GM21529 (cell line): ENCODE measurements around the gene RER1.

Experiments
- ATAC-seq: cut with Tn5 transposase; IDR thresholded peaks from one replicate; pipeline ENCODE4 v1.9.1; 2021; ENCODE audit not compliant: unreplicated experiment

Gene RER1

DNA sequence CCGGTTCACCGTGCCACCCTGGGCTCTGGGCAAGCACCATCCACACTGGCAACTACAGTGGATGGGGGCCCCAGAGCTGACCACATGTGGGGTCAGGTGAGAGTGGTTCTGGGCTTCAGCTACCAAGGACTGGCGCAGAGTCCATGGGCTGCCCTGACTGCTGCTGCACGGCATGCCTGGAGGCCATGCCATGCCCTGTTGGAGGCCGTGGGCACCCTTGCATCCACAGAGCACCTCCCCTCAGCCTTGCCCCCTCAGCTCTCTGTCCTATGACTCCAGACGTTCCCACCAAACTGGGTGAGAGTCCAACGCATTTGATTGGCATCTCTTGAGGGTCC is 15.7 kb upstream of the RER1 start:
- no peak for ATAC-seq

DNA sequence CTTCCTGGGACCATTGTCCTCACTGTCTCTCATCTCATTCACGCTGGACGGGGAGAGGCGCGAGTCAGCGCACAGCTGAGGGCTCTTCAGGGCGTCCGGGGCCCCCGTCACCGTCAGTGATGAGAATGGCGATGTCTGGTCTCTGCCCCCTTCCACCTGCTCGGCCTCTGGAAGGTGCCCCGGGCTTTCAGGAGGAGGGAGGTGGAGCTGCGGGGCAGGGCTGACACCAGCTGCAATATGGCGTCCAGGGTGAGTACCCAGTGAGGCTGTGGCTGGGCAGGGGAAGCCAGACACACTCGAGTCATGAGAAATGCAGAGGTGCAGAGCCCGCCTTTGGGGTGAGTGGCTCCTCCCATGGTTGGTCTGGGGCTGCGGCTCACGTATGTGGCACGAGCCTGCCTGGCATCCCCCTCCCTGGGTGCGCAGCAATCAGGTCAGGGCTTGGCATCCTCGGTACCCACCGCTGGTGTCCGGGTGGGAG is 15.3 kb upstream of the RER1 start:
- no peak for ATAC-seq

DNA sequence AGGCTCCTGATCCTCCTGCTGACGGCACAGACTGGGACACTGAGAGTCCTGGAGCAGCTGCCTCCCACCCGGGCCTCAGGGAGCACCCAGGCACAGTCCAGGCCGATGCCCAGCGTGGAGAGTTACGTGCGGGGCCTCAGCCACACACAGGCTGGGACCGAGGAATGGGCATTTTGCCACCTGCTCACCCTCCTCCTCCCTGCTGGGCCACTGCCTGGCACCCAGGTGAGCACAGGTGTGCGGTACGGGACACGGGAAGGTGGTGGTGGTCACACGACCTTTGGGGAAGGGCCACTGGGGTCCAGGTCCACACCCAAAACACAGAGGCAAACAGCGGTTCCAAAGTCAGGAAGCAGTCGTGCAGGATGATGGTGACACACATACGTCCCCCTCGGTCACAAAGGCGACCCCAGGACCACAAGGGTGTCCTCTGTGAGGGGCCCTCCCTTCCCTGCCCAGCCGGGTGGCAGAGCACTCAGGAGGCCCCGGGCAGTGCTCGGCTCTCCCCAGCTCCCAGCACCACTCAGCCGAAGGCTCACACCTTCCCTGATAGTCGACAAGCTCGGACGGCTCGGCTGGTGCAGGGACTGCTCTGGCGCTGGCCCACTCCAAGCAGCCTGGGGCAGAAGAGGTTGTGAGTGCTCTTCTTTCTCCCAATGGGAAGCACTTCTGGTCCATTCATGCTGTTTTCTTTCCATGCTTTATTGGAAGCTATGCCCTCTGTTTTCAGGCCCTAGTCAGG is 14.5 kb upstream of the RER1 start:
- ATAC-seq = no peak

DNA sequence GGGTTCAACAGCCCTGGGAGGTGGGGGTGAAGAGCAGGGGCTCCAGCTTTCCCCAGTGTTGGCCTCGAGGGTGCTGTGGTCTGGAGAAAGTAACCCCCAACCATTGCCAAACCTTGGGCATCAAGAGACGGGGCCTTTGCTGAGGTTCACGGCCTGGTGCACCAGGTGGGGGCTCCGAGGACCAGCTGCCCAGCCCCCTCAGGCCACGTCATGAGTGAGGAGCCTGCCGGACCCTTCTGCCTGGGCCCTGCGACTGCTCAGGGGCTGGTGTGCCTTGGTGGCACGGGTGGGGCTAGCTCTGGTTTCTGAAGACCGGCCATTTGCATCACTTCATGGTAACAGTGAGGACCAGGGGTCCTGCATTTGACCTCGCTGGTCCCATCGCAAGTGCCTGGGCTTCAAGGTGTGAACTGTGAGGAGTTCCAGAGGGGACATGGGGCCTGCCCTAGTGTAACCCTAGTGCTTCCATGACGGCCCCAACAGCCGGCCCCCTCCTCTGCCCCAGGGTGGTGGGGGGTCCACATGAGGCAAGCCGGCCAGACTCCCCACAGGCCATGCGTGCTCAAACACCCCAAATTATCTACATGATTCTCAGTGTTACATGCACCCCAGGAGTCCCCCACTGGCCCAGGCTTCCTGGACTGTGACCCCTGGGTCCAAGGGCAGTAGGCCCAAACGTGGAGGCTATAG is 13.7 kb upstream of the RER1 start:
- no peak for ATAC-seq

DNA sequence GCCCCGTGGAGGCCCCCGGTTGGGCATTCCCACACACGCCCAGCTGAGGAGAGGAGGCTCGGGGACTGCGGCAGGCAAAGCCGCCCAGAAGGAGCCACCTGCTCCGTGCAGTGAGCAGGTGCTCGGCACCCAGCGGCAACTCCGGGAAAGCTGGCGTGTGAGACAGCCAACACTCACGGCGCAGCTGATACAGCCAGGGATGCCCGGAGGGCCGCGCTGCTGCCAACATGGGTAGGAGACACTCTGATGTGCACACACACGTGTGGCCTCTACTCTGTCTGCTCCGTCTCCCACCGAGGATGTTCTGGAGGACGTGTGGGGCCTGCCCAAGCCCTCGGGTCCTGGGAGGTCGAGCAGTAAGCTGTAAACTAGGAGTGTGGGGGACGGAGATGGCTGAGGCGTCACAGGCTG is 13.2 kb upstream of the RER1 start:
- no peak for ATAC-seq

DNA sequence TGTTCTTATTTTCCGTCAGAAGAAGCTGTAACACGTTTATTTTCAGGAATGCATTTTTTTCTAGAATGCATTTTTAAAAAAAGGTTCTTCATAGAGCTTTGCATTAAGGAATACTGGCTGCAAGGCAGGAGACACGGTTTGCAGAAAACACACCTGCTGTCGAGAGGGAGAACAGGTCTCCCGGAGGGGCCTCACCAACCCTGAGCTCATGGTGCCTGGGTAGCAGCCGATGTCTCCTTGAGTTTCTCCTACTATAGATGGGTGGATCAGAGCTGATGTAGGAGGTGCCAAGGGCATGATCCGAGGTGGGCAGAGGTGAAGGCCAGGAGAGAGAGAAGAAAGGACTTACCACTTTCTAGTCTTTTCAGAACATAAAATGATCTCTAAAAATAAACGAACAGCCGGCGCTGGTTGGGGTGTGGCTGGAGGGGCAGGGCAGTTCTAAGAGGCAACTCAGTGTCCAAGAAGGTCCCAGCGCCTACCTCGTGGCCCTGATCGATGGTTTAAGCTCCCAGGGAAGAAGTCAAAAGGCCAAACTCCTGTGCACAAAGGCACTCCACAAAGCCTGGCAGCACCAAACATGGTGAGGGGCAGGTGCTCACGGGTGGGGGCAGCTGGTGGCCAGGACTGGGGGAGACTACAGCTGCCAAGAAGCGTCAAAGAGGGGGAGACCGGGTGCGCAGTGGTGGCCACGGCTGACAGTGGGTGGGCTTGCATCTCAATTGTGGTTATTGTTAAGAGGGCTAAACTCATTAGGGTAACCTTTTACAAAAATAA is 12.5 kb upstream of the RER1 start:
- no peak for ATAC-seq

DNA sequence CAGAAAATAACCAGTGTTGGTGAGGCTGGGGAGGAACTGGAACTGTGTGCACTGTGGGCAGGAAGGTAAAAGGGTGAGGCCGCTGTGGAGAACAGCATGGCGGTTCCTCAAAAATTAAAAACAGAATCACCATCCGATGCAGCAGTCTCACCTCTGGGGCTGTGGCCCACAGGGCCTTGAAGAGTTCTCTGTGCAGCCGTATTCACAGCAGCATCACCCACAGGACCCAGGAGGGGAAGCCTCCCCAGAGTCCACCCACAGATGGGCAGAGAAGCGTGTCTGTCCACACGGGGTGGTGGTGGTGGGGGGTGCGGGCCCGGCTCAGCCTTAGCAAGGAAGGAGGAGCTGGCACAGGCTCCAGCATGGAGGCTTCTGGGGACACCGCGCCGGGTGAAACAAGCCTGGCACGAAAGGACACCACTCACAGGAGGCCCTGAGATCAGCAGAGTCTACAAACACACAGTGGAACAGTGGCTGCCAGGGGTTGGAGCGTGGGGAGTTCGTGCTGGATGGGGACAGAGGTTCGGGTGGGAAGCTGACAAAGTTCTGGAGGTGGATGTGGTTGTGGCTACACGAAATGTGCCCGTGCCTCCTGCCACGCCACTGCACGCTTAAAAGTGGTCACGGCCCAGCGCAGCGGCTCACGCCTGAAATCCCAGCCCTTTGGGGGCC is 11.8 kb upstream of the RER1 start:
- ATAC-seq = no peak

DNA sequence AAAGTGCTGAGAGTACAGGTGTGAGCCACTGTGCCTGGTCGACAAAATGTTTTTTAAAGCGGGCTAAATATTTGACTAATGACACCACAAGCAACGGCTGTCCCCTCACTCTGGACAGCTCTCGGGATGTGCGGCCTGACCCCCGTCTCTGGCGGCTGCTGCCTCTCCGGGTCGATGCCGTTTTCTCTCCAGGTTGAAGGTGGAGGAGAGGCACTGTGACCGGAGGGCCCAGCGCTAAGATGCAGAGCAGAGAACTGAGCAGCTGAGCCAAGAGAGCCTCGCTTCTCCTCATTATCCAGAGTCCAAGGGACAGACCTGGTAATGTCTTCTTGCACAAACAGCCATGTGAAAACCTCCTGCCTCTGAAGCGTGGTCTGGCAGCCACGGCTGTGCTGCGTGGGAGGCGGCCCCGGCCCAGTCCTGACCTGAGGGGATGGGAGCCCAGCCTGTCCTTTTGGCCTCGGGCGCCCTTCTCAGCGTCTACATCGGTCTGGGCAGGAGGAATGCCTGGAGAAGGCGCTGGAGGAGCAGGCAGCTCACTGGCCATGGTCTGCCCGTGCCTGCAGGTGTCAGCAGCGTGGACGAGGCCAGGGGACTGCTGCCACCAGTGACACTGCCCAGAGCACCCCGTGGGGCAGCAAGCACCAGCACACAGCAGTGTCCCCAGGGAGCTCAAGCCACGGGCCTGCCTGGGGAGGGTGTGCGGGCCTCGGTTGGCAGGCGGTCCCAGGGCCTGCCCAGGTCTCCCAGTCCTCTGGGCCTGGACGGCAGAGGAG is 10.6 kb upstream of the RER1 start:
- ATAC-seq = no peak

DNA sequence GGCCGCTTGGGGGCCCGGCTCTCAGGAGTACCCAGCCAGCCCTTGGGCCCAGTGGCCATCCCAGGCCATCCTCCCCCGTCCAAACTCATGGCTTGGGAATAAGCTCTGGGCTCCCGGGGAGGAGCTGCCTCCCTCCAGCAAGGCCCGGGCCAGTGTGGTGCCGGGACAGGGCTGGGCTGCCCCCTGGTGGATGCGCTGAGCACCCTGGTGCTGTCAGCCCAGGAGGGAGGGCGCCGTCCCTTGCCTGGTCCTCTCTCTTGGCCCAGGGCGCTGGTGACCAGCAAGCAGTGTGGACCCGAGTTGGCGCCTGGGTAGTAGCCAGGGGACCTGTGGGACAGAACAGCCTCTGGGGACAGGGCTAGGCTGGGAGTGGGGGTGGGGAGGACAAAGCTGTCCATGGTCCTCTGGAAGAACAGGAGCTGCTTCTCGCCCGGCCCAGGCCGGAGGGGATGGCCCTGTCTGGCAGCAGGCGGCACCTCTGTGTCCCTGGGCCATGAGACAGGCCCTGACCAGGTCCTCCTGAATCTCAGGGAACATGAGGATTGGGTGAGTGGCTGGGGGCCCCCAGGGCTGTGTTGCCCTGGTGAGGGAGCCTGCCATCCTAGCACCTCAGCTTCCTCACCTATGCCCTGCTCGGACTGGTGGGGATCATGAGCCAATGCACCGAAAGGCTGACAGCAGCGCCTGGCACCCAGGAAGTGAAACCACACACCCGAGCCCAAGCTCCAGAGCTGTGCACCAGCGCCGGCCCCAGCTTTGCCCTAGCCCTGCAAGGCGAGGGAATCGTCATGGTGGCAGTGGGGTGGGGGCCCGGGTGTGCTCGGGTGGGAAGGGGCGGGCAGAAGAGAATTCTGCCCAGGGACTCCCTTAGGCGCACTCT is 9.7 kb upstream of the RER1 start:
- peak; percentile 60 for ATAC-seq

DNA sequence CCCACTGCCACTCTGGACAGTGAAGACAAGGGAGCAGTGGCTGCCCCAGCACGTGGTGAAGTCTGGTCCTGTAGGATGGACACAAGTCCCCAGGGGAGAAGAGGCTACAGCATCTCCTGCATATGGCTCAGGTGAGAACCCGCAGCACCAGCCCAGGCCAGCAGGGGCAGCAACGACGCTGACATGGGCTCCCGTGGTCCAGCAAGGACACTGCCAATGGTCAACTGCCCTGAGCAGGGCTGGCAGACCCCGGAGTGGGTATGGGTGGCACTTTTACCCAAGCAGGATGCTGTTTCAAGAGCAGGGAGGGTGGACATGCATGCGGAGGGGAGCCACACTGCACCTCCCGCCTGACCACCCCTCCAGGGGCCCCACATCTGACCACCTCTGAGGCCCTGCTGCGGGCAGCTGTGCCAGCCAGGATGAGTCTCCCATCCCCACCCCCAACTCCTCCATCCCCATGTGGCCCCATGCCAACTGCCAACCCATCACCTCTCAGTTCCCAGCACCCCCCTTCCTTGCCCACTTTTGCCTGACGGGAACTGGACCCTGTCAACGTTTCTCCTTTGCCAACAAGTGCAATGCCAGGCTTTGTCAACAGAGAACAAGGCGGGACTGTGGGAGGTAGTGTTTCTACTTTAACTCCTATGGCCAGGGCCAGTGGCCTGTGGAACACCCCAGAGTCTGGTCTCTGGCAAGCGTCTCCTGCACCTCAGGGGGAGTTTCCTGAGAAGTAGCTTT is 8.8 kb upstream of the RER1 start:
- ATAC-seq = no peak

DNA sequence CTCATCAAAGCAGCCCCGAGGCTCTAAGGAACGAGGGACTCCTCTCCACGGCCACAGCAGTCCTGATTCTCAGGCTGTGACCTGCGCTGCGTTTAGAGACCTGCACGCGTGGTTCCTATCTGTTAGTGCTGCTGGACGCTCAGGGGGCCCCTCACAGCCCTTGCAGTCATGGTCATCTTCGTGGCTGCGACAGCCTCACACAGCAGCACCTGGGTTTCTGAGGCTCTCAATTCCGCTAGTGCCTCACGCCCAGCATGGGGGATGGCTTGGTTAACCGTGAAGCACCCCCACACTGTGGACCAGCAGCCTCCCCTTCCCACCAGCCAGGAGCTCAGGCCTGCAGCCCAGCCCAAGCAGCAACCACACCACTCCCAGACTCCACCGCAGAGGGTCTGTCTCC is 8.1 kb upstream of the RER1 start:
- no peak for ATAC-seq

DNA sequence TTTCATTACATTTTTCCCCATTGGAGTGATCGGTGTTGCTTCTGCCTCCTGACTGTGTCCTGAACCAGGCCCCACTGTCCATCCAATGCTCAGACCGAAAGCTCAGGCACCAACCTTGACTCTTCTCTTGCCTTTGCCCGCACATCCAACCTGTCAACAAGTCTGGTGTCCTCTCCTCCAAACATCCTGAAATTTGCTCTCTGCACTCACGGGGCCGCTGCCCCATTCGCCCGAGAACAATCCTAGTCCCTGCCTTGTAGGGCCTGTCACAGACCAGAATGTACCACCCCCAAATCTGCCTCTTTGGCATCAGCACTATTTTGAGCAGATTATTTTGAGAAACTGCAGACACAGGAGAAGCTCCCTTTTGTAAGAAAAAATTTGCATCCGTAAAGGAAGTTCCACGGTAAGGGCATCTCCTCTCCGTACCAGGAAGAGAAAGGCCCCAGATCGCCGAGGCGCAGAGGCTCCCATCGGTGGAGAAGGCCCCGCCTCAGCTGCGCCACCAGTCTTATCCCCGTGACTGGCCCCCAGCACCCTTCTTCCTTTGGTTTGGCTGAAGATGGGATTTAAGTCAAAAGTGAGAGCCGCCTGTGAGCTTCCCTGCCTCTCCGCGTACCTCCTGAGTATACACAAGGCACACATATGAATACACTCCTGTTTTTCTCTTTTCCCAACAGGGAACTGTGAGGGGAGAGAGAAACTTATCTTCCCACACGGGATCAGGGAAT is 7.3 kb upstream of the RER1 start:
- ATAC-seq = no peak

DNA sequence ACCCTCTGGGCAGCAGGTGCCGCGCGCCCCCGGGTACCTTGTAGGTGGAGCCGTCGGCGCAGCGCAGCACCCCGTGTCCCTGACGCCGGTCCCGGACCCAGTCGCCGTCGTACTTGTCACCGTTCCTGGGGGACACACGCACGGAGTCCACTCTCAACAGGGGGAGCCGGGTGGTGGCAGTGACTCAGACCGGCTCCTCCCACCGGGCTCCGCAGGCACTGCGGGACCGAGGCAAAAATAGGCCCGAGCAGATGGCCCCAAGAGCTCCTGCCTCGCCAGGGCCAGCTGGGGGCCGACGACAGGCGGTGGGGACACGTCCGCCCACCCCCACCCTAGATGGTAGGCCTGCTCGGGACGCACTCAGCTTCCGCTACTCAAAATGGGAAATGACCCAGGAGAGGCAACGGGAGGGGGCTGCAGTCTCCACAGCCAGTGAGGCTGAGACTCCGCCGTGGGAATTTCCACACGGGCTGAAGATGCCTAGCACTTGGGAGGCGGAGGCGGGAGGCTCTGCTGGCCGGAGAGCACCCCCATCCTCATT is 6.6 kb upstream of the RER1 start:
- ATAC-seq = no peak

DNA sequence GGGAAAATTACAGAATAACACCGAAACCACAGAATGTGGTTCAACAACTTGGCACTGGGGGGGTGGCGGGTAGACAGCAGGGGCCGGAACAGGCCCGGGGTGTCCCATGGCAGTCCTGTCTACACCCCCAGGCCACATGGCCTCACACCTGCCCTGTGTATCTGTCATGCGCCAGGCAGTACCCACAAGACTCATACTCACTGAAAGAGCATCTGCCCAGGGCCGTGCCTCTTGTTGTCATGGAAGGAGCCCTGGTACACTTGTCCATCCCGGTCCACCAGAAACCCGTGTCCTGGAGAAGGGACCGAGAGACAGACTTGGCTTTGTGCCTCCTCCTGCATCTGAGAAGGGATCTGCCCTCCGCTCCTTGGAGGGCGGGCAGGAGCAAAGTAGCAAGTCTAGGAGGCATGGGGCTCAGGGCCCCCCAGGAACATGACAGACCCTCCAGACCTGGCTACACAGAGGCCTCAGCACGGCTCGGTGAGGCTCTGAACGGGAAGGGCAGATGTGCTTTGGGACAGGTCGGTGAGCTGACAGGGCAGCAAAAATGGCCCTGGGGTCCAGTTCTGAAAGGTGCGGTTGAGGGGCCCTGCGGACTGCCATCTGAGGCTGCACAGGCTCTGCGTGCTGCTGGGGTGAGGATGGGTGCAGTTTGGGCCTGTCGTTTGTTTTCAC is 5.9 kb upstream of the RER1 start:
- ATAC-seq = no peak

DNA sequence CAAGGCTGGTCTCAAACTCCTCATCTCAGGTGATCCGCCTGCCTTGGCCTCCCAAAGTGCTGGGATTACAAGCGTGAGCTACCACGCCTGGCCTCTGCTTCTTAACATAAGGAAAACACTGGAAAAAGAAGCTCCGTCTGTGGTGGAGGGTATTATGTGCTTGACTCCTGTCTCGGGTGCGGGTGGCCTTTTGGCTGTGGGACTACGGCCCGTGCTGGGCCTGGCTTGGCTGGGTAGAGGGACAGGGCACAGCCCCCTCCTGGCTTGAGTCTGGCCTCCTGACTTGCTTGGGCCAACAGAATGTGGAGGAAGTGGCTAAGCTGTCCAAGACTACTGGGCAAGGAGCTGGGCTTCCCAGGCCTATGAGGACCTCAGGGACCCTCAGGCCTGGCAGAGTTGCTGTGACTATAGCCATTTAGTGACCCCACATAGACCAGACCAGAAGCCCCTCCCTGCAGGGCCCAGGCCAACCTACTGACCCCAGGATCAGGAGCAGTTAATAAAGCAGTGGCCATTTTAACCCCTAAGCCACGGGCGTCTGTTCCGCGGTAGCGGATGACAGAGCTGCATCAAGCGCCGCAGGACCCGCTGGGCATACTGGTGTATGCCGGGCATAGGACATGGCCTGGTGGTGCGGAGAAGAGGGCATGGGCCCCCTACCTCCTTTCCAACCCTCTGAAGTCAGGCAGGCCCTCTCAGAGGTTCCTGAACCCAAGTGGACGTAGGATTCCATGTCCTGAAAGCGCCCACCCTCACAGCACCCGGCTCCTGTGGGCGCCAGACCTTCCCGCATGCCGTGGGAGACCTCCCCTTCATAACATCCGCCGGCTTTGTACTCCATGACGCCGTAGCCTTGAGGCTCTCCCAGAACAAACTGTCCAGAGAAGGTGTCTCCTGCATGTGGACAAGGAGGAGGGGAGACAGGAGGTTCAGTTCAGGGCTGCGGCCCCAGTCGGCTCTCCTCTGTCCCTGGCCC is 4.7 kb upstream of the RER1 start:
- no peak for ATAC-seq
